Gastrocnemius medialis (tissue), 4 donors: ENCODE results near the gene SPPL3. TPM values are rescaled to one million over a fixed set of nuclear protein-coding genes. Genes with fewer than 3 reads are reported as not detected.
A peak's percentile ranks its signal among the peaks of the same experiment; 100 is the strongest.

Source experiments
- ATAC-seq, 2 donors: fragments of 150-250 bp; one replicate each; pipeline ENCODE4 v1.9.1; 2016
- DNase-seq, 2 donors: peaks; one replicate each; pipeline ENCODE4 v3.0.0-alpha.2; 2019
- H3K27ac ChIP-seq, 4 donors: fragments of 200-600 bp; sonication (generic); 1 replicate in 1 of 4; 2 replicates in 3 of 4; pipeline ENCODE4 v1.5.1; 2016 to 2018; ENCODE audit warnings: mild to moderate bottlenecking in 2 of 4, moderate library complexity in 1 of 4
- H3K27me3 ChIP-seq, 3 donors: fragments of 200-600 bp; sonication (generic) in 2 of 3; 1 replicate in 1 of 3; 2 replicates in 2 of 3; pipeline versions ENCODE4 v1.5.1 to v1.6.0; 2016 to 2019; ENCODE audit warnings: mild to moderate bottlenecking in 1 of 3, moderate library complexity in 1 of 3
- H3K36me3 ChIP-seq, 2 donors: fragments of 200-600 bp; sonication (generic) in 1 of 2; one replicate each; pipeline ENCODE4 v1.5.1; 2017 to 2018
- H3K4me1 ChIP-seq, 2 donors: fragments of 200-600 bp; sonication (generic) in 1 of 2; one replicate each; pipeline ENCODE4 v1.5.1; 2016 to 2017; ENCODE audit warnings: mild to moderate bottlenecking in 2 of 2
- H3K4me3 ChIP-seq, 4 donors: fragments of 200-600 bp; sonication (generic) in 3 of 4; 1 replicate in 1 of 4; 2 replicates in 3 of 4; pipeline ENCODE4 v1.5.1; 2016 to 2019; ENCODE audit warnings: mild to moderate bottlenecking in 2 of 4
- H3K9me3 ChIP-seq, 3 donors: fragments of 200-600 bp; sonication (generic) in 2 of 3; 1 replicate in 1 of 3; 2 replicates in 2 of 3; pipeline ENCODE4 v1.5.1; 2016 to 2019
- POLR2A ChIP-seq, 2 donors: fragments of 450-650 bp; IDR thresholded peaks; one replicate each; pipeline ENCODE4 v1.6.1; 2017; ENCODE audit warnings: antibody characterized with exemption in 2 of 2, mild to moderate bottlenecking in 2 of 2, moderate library complexity in 2 of 2
- in situ Hi-C, 4 donors: fragments of 200-750 bp; cut with MboI; loops; one replicate each; pipeline versions ENCODE4 v1.15.0 to v1.8.0; 2017; ENCODE audit warnings: low sequenced_read_pairs in 4 of 4
- intact Hi-C: fragments of 100-400 bp; cut with DNase I; formaldehyde crosslinking; loops from one replicate; pipeline ENCODE4 v1.15.1; 2023; ENCODE audit warnings: low total_unique reads
- total RNA-seq, 4 donors: library from RNA; depleted of rRNA; stranded (reverse); fragments of >200 nt; gene quantifications; one replicate each; pipeline versions ENCODE4 v1.1.0 to v1.2.3, GENCODE V29; 2016
- TF ChIP-seq, protein P1 (sequence below), 5 experiments: fragments of 450-650 bp in 3 of 5; fragments of 200-600 bp in 2 of 5; sonication (generic) in 2 of 5; IDR thresholded peaks in 4 of 5; conservative IDR thresholded peaks in 1 of 5; 1 replicate in 4 of 5; 2 replicates in 1 of 5; pipeline ENCODE4 v1.5.1; 2016 to 2019; ENCODE audit warnings: antibody characterized with exemption in 5 of 5, mild to moderate bottlenecking in 3 of 5, moderate library complexity in 3 of 5

Gene SPPL3
- total RNA-seq, 4 donors from 2014 or later = 10.1 to 21.3 (median 10.6) TPM

DNA sequence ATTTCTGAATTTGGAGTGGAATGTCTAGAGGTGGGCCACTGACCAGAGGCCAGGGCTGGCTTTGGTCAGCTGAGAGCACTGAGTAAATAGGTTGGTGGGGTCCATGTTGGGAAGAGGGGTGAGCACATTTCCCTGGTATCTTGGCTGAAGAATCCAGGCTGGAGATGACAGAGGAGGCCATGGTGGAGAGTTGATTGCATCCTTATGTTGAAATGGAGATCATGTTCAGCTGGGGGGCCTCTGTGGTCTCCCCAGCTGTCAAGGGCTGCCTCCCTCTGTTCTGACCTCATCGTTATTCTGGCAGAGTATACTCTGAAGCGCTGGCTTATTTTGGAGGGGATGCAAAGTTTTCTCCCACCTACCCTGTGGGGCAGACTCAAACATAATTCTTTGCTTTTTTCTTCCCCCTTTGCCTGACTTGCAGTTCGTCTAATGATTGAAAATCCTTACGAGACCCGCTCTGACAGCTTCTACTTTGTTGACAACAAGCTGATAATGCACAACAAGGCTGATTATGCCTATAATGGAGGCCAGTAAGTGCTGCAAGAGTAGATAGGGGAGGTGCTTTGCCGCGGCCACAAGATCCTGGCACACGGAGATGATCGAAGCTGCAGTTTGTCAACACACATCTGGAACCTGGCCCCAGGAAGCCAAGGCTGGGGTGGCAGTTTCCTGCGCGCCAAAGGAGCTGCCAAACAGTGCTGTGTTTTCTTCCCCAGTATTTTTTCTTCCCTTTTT lies 184.5 kb downstream of the SPPL3 start:
- Histone ChIP-seq H3K36me3 (peaks cover 0 to 66% of the 10 kb centered on the region in 2 donors), H3K27ac (peak overlapping the region; percentile 87 to 95 (median 92)), H3K4me1 (peaks cover 8 to 24% of the 10 kb centered on the region in 2 donors)

DNA sequence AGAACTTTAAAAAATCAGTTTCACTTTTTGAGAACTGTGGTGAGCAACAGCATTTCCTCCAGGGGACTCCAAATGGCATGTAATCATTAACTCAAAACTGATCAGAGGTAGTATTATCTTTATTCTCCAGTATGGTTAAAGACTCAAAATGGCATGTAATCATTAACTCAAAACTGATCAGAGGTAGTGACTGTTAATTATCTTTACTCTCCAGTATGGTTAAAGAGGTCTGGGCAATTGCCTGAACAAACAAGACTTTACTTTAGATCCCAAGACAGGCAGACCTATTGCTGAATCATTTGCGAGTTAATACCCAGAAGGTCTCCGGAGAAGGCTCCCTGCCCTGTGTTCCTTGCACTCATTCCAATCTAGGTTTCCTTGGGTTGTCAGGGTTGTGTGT lies 185.1 kb downstream of the SPPL3 start:
- H3K36me3 ChIP-seq = peaks cover 0 to 72% of the 10 kb centered on the region in 2 donors
- in situ Hi-C loops = loop anchor here (10.0 kb wide), 2 partner anchors 134 to 256 kb away; partner anchors contain the start of genes POP5 (in 4 of the 4) and HNF1A (in 1 of the 4)
- intact Hi-C loops = loop anchor here (10.0 kb wide), 1 partner anchor 256 kb away; the partner anchor contains the start of gene HNF1A

More for the DNA sequence above, 184.5 kb downstream of the SPPL3 start:
- ATAC-seq (no peak), DNase-seq (no peak)
- Histone ChIP-seq H3K27me3 (no peaks in the 10 kb centered on the region), H3K9me3 (no peaks in the 10 kb centered on the region), H3K4me3 (no peak overlapping the region)
- intact Hi-C loops = loop anchor here (10.0 kb wide), 1 partner anchor 255 kb away; the partner anchor contains the start of gene HNF1A
- in situ Hi-C loops = loop anchor here (10.0 kb wide), 2 partner anchors 135 to 255 kb away; partner anchors contain the start of genes POP5 (in 4 of the 4) and HNF1A (in 1 of the 4)
- TF ChIP-seq, protein P1, sequence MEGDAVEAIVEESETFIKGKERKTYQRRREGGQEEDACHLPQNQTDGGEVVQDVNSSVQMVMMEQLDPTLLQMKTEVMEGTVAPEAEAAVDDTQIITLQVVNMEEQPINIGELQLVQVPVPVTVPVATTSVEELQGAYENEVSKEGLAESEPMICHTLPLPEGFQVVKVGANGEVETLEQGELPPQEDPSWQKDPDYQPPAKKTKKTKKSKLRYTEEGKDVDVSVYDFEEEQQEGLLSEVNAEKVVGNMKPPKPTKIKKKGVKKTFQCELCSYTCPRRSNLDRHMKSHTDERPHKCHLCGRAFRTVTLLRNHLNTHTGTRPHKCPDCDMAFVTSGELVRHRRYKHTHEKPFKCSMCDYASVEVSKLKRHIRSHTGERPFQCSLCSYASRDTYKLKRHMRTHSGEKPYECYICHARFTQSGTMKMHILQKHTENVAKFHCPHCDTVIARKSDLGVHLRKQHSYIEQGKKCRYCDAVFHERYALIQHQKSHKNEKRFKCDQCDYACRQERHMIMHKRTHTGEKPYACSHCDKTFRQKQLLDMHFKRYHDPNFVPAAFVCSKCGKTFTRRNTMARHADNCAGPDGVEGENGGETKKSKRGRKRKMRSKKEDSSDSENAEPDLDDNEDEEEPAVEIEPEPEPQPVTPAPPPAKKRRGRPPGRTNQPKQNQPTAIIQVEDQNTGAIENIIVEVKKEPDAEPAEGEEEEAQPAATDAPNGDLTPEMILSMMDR (IDR thresholded peaks at IDR 0.05 in 4 of 5, conservative IDR thresholded peaks at IDR 0.05 in 1 of 5) = no peak
- no peak for TF ChIP-seq POLR2A (IDR thresholded peaks at IDR 0.05)

DNA sequence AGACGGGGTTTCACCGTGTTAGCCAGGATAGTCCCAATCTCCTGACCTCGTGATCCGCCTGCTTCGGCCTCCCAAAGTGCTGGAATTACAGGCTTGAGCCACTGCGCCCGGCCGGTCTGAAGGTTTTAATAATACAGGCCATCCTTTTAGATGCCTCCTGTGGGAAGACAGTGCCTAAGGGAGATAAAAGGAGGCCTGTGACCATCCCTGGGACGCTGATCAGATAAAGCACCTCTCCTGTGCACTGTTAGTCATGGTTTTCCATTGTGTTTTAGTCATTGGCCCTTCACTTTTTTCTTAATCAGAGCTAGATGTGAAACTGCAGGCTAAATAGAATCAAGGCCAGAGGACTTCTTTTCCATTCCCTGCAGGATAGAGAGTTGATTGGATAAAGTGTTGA lies 186.1 kb downstream of the SPPL3 start:
- H3K4me1 ChIP-seq = peaks cover 8 to 22% of the 10 kb centered on the region in 2 donors
- H3K9me3 ChIP-seq = no peaks in the 10 kb centered on the region
- no peak for DNase-seq
- H3K36me3 ChIP-seq = peaks cover 0 to 69% of the 10 kb centered on the region in 2 donors
- ATAC-seq = no peak
- H3K4me3 ChIP-seq = no peak overlapping the region
- in situ Hi-C loops (loop anchor here (10.0 kb wide), 2 partner anchors 133 to 257 kb away; partner anchors contain the start of genes POP5 (in 4 of the 4) and HNF1A (in 1 of the 4)), intact Hi-C loops (loop anchor here (10.0 kb wide), 1 partner anchor 257 kb away; the partner anchor contains the start of gene HNF1A)
- H3K27me3 ChIP-seq = no peaks in the 10 kb centered on the region
- TF ChIP-seq POLR2A (IDR thresholded peaks at IDR 0.05) = no peak
- TF ChIP-seq, protein P1 (IDR thresholded peaks at IDR 0.05 in 4 of 5, conservative IDR thresholded peaks at IDR 0.05 in 1 of 5) = no peak
- H3K27ac ChIP-seq = peak overlapping the region in 1 of 4 donors; percentile 91

More for the DNA sequence above, 185.1 kb downstream of the SPPL3 start:
- Histone ChIP-seq H3K27me3 (no peaks in the 10 kb centered on the region), H3K4me3 (no peak overlapping the region), H3K9me3 (no peaks in the 10 kb centered on the region), H3K27ac (peak overlapping the region in 3 of 4 donors; percentile 91 to 95 (median 94)), H3K4me1 (peaks cover 8 to 22% of the 10 kb centered on the region in 2 donors)
- no peak for ATAC-seq
- TF ChIP-seq, protein P1 (IDR thresholded peaks at IDR 0.05 in 4 of 5, conservative IDR thresholded peaks at IDR 0.05 in 1 of 5) = no peak
- TF ChIP-seq POLR2A (IDR thresholded peaks at IDR 0.05) = no peak
- no peak for DNase-seq

DNA sequence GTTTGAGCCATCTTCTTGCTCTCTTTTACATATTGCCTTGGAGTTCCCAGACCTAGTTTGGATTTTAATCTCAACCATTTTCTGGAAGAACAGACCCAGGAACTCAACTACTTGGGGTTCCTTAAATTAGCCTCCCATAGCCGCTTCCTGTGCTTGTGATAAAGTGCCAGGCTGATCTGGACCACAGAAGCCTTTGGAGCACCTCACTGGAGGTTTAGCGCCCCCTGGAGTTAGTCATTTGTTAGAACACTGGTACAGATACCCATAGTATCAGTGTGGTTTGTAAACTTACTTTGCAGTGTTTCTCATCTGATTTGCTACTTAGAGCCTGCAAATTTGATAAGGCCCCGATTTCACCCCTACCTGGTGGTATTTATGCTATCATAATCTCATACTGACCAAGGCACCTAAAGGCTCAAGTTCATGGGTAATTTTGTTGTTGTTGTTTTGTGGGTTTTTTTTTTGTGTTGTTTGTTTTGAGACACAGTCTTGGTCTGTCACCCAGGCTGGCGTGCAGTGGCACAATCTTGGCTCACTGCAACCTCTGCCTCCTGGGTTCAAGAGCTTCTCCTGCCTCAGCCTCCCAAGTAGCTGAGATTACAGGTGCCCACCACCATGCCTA lies 190.2 kb downstream of the SPPL3 start:
- no peaks in the 10 kb centered on the region for H3K9me3 ChIP-seq
- H3K36me3 ChIP-seq = peaks cover 0 to 47% of the 10 kb centered on the region in 2 donors
- ATAC-seq (peak; percentile 58 to 84), DNase-seq (peak; percentile 64 to 72)
- peak overlapping the region in 1 of 4 donors; percentile 32 for H3K27ac ChIP-seq
- TF ChIP-seq POLR2A (IDR thresholded peaks at IDR 0.05) = no peak
- TF ChIP-seq, protein P1 (IDR thresholded peaks at IDR 0.05 in 4 of 5, conservative IDR thresholded peaks at IDR 0.05 in 1 of 5) = peak; percentile 83 to 93 (median 84)
- H3K4me1 ChIP-seq = peaks cover 19 to 25% of the 10 kb centered on the region in 2 donors
- intact Hi-C loops (loop anchor here (1.0 to 10.0 kb wide), 3 partner anchors 67 to 261 kb away; partner anchors contain the start of gene HNF1A), in situ Hi-C loops (loop anchor here (5.0 to 10.0 kb wide), 4 partner anchors 67 to 261 kb away; partner anchors contain the start of genes POP5 (in 4 of the 4), CABP1 (in 1 of the 4) and HNF1A (in 1 of the 4))
- H3K4me3 ChIP-seq = no peak overlapping the region
- H3K27me3 ChIP-seq = no peaks in the 10 kb centered on the region
